Neuron (in vitro differentiated cells): ENCODE data around the gene MRPS12.

Source experiments
- H2AFZ ChIP-seq: one replicate; pipeline ENCODE4 v1.6.1; 2013; ENCODE audit warnings: low read depth, mild to moderate bottlenecking, inconsistent platforms, low read length, moderate library complexity
- H3K27me3 ChIP-seq: one replicate; pipeline ENCODE4 v1.6.1; 2013; ENCODE audit warnings: low read length; ENCODE audit not compliant: insufficient read depth
- H3K36me3 ChIP-seq: one replicate; pipeline ENCODE4 v1.6.1; 2013; ENCODE audit warnings: low read length; ENCODE audit not compliant: insufficient read depth
- H3K4me1 ChIP-seq: one replicate; pipeline ENCODE4 v1.6.1; 2013; ENCODE audit warnings: low read length; ENCODE audit not compliant: insufficient read depth
- H3K4me3 ChIP-seq: 2 replicates; pipeline ENCODE4 v1.5.1; 2013; ENCODE audit warnings: mild to moderate bottlenecking, low read length, moderate library complexity
- H3K9me3 ChIP-seq: one replicate; pipeline ENCODE4 v1.6.1; 2013; ENCODE audit warnings: low read length

Gene MRPS12

DNA sequence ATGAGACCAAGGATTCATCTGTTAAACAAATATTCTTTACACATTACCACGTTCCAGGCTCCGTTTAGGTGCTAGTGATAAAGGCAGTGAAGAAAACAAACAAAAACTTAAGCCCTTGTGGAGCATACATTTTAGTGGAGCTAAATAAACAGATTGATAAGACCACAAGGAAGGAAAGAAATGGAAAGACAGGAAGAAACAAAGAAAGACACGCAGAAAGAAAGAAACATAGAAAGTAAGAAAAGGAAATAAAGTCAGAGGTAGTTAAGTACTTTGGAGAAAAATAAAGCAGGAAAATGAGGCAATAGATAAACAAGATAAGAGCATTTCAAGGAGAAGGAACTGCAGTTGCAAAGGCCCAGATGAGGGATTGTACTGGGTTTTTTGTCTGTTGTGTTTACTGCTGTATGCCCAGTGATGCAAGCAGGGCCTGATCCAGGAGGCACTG is 30.0 kb upstream of the MRPS12 start:
- H3K36me3 ChIP-seq, result peaks cover 3% of the 10 kb centered on the region
- H3K4me1 ChIP-seq, result peaks cover 10% of the 10 kb centered on the region
- no peaks in the 10 kb centered on the region for H3K27me3 ChIP-seq
- H3K4me3 ChIP-seq, result peak overlapping the region; percentile 74
- peak overlapping the region; percentile 81 for H2AFZ ChIP-seq
- H3K9me3 ChIP-seq, result no peaks in the 10 kb centered on the region

DNA sequence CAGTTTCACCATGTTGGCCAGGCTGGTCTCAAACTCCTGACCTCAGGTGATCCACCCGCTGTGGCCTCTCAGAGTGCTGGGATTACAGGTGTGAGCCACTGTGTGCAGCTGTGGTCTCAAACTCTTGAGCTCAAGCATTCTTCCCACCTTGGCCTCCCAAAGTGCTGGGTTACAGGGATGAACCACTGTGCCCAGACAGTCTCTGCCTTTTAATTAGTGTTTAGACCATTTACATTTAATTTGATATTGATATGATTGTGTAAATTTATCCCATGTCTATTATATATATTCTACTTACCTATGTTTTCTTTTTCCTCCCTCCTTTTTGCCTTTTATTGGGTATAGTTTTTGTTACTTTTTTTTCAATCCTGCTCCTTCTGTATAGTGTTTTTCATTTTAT is 29.1 kb upstream of the MRPS12 start:
- no peaks in the 10 kb centered on the region for H3K9me3 ChIP-seq
- peaks cover 3% of the 10 kb centered on the region for H3K36me3 ChIP-seq
- H3K27me3 ChIP-seq, result no peaks in the 10 kb centered on the region
- no peak overlapping the region for H2AFZ ChIP-seq
- H3K4me3 ChIP-seq, result no peak overlapping the region
- H3K4me1 ChIP-seq, result peaks cover 10% of the 10 kb centered on the region

DNA sequence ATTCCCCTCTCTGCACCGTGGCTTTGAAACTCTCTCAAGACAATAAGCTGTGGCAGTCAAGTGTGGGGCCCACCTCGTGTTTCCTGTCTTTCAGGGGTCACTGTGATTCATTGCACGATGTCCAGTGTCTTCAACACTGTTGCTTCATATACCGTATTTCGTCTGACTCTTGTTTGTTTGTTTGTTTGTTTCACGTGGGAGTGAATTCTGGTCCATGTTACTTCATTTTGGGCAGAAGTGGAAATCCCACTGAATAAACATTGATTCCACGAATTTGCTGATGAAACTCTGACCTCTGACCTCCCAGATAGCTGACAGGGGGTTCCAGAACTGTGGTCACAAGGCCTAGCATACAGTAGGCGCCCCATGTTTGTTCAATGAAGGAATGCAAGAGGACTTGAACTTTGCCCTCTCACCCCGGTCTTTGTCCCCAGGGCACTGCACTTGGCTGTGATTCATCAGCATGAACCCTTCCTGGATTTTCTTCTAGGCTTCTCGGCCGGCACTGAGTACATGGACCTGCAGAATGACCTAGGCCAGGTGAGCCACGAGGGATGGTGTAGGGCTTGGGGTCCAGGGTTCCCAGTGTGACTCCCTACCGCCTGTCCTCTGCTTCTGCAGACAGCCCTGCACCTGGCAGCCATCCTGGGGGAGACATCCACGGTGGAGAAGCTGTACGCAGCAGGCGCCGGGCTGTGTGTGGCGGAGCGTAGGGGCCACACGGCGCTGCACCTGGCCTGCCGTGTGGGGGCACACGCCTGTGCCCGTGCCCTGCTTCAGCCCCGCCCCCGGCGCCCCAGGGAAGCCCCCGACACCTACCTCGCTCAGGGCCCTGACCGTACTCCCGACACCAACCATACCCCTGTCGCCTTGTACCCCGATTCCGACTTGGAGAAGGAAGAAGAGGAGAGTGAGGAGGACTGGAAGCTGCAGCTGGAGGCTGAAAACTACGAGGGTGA is 25.9 kb upstream of the MRPS12 start:
- Histone ChIP-seq H3K4me3 (no peak overlapping the region), H3K27me3 (no peaks in the 10 kb centered on the region), H3K4me1 (peaks cover 4% of the 10 kb centered on the region)

DNA sequence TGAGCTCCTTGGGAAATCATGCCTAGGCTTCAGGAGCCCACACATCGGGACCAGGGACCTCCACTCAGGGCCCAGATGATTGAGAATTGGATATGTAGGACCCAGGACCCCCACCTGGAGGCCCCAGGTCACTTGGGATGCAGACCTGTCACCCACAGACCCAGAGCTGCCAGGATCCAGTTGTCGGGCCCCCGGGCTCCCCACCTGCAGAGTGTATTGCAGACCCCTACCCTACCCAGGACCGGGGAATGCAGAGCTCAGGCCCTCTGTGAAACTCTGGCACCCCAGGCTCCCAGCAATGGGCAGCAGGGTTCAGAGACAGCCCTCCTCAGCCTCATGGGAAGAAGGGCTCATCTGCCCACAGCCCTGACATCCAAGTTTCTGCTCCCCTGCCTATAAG is 25.1 kb upstream of the MRPS12 start:
- H3K9me3 ChIP-seq, result peaks cover 10% of the 10 kb centered on the region
- no peak overlapping the region for H2AFZ ChIP-seq
- H3K36me3 ChIP-seq, result peaks cover 13% of the 10 kb centered on the region
- H3K27me3 ChIP-seq, result no peaks in the 10 kb centered on the region
- no peak overlapping the region for H3K4me3 ChIP-seq
- peaks cover 4% of the 10 kb centered on the region for H3K4me1 ChIP-seq

More for the DNA sequence above, 25.9 kb upstream of the MRPS12 start:
- peaks cover 13% of the 10 kb centered on the region for H3K36me3 ChIP-seq
- H2AFZ ChIP-seq, result no peak overlapping the region
- peaks cover 10% of the 10 kb centered on the region for H3K9me3 ChIP-seq

GRCh38 chr19:38907227-38907626 is 23.5 kb upstream of the MRPS12 start:
- Histone ChIP-seq H3K9me3 (peaks cover 10% of the 10 kb centered on the region), H3K27me3 (no peaks in the 10 kb centered on the region), H3K4me3 (no peak overlapping the region), H2AFZ (no peak overlapping the region), H3K4me1 (no peaks in the 10 kb centered on the region), H3K36me3 (peaks cover 13% of the 10 kb centered on the region)

GRCh38 chr19:38907670-38908069 is 23.1 kb upstream of the MRPS12 start:
- H2AFZ ChIP-seq, result no peak overlapping the region
- no peak overlapping the region for H3K4me3 ChIP-seq
- H3K27me3 ChIP-seq, result no peaks in the 10 kb centered on the region
- H3K4me1 ChIP-seq, result no peaks in the 10 kb centered on the region
- H3K36me3 ChIP-seq, result peaks cover 13% of the 10 kb centered on the region
- peaks cover 10% of the 10 kb centered on the region for H3K9me3 ChIP-seq

- Histone ChIP-seq H3K27me3 (no peaks in the 10 kb centered on the region), H3K36me3 (peaks cover 13% of the 10 kb centered on the region), H3K4me1 (no peaks in the 10 kb centered on the region), H3K4me3 (no peak overlapping the region), H3K9me3 (peaks cover 10% of the 10 kb centered on the region), H2AFZ (no peak overlapping the region)
These were observed 21.8 kb upstream of the MRPS12 start for GRCh38 chr19:38908911-38909310.

DNA sequence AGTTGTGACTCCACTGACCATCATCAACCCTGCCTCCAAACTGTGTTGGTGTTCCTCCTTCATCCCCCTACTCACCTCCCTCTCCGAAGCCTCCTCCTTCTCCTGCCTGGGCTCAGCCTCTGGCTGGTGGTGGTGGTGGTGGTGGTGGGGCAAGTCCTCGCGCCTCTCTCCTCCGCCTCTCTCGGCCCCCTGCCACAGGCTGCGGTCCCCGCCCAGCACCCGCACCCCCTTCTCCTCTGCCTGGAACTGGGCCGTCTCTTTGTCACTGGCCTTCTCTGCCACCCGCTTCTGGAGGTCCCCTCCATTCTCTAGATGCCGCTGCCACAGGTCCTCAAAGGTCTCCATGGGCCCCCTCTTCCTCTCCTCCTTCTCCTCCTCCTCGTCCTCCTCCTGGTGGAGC is 20.3 kb upstream of the MRPS12 start:
- H3K4me1 ChIP-seq, result no peaks in the 10 kb centered on the region
- no peaks in the 10 kb centered on the region for H3K27me3 ChIP-seq
- peaks cover 11% of the 10 kb centered on the region for H3K36me3 ChIP-seq
- peaks cover 10% of the 10 kb centered on the region for H3K9me3 ChIP-seq
- H2AFZ ChIP-seq, result no peak overlapping the region
- H3K4me3 ChIP-seq, result no peak overlapping the region

- Histone ChIP-seq H3K4me3 (no peak overlapping the region), H3K9me3 (peaks cover 10% of the 10 kb centered on the region), H2AFZ (no peak overlapping the region), H3K27me3 (no peaks in the 10 kb centered on the region), H3K36me3 (peaks cover 10% of the 10 kb centered on the region), H3K4me1 (no peaks in the 10 kb centered on the region)
These were observed 19.2 kb upstream of the MRPS12 start for GRCh38 chr19:38911388-38912001.

- Histone ChIP-seq H3K36me3 (peaks cover 5% of the 10 kb centered on the region), H3K4me3 (no peak overlapping the region), H2AFZ (no peak overlapping the region), H3K4me1 (no peaks in the 10 kb centered on the region), H3K9me3 (peaks cover 2% of the 10 kb centered on the region), H3K27me3 (no peaks in the 10 kb centered on the region)
These were observed 17.9 kb upstream of the MRPS12 start for GRCh38 chr19:38912600-38913514.

- Histone ChIP-seq H3K9me3 (no peaks in the 10 kb centered on the region), H3K27me3 (no peaks in the 10 kb centered on the region), H2AFZ (no peak overlapping the region), H3K4me1 (no peaks in the 10 kb centered on the region), H3K4me3 (no peak overlapping the region), H3K36me3 (peaks cover under 1% of the 10 kb centered on the region)
These were observed 16.8 kb upstream of the MRPS12 start for GRCh38 chr19:38913958-38914357.

DNA sequence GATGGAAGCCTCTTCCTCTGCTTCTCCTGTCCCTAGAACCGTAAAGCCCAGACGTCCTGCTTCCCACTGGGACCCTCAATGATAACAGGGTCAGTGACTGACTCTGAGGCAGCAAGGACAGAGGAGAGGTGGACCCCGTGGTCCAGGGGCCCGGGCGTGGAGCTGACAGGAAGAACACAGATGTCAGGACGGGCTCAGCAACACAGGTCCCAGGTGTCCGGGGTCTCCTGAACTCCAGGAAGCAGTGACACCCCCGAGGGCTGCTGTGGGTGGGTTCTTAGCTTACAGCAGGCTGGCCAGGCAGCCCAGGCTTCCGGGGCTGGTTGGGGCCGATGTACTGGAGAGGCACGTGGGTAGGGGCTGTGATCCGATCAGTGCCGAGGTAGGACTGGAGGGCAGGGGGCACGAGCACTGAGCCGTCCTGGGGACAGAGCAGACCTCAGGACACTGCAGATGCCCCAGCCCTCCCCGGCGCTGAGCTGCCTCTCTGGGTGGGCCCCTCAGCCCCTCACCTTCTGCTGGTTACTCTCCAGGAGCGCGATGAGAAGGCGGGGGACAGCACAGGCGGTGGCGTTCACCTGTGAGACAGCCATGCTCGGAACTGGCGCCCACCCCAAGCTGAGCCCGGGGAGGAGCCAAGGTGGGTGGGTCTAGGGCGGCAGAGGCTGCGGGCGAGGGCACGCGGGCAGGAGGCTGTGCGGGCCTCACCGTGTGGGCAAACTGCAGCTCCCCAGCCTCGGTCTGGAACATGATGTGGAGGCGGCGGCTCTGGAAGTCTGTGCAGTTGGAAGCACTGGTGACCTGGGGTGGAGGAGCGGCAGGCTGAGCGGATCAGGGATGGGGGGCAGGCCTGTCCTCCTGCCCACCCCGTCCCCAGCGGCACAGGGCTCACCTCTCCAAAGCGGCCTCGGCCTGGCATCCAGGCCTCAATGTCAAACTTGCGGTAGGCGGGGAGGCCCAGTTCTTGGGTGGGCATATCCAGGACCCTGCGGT is 15.1 kb upstream of the MRPS12 start:
- H3K36me3 ChIP-seq, result peaks cover 2% of the 10 kb centered on the region
- no peaks in the 10 kb centered on the region for H3K27me3 ChIP-seq
- H3K4me1 ChIP-seq, result no peaks in the 10 kb centered on the region
- H3K4me3 ChIP-seq, result no peak overlapping the region
- H3K9me3 ChIP-seq, result no peaks in the 10 kb centered on the region
- no peak overlapping the region for H2AFZ ChIP-seq
